Spleen (tissue), 7 donors: ENCODE results near the gene CCNI2.

Experiments
- CTCF ChIP-seq, 11 experiments: fragments of 200-600 bp in 7 of 11; fragments of 450-650 bp in 4 of 11; sonication (generic) in 4 of 11; IDR thresholded peaks in 8 of 11; conservative IDR thresholded peaks in 3 of 11; 1 replicate in 7 of 11; 2 replicates in 4 of 11; pipeline versions ENCODE4 v1.4.0 to v1.8.0; 2016 to 2021; ENCODE audit warnings: antibody characterized with exemption in 11 of 11, inconsistent platforms in 4 of 11, mild to moderate bottlenecking in 1 of 11
- POLR2AphosphoS5 ChIP-seq, 3 donors: sonication (generic); formaldehyde crosslinking; IDR thresholded peaks; one replicate each; pipeline ENCODE4 v1.5.1; 2017; ENCODE audit warnings: antibody characterized with exemption in 3 of 3
- donor health status: DM: no; HTN: no; CAD: no; lungs with moderate emphysema.
- donor health status: DM: no; HTN: no; CAD: no.
- donor health status: DM: no; HTN: no; CAD: no.

GRCh38 chr5:132799392-132799791, 52.2 kb downstream of the CCNI2 start:
- TF ChIP-seq CTCF (IDR thresholded peaks at IDR 0.05 in 8 of 11, conservative IDR thresholded peaks at IDR 0.05 in 3 of 11) (no peak), POLR2AphosphoS5 (IDR thresholded peaks at IDR 0.05) (no peak)
